ENCODE measurements around the gene ZNF264.

ZNF264 gene

DNA sequence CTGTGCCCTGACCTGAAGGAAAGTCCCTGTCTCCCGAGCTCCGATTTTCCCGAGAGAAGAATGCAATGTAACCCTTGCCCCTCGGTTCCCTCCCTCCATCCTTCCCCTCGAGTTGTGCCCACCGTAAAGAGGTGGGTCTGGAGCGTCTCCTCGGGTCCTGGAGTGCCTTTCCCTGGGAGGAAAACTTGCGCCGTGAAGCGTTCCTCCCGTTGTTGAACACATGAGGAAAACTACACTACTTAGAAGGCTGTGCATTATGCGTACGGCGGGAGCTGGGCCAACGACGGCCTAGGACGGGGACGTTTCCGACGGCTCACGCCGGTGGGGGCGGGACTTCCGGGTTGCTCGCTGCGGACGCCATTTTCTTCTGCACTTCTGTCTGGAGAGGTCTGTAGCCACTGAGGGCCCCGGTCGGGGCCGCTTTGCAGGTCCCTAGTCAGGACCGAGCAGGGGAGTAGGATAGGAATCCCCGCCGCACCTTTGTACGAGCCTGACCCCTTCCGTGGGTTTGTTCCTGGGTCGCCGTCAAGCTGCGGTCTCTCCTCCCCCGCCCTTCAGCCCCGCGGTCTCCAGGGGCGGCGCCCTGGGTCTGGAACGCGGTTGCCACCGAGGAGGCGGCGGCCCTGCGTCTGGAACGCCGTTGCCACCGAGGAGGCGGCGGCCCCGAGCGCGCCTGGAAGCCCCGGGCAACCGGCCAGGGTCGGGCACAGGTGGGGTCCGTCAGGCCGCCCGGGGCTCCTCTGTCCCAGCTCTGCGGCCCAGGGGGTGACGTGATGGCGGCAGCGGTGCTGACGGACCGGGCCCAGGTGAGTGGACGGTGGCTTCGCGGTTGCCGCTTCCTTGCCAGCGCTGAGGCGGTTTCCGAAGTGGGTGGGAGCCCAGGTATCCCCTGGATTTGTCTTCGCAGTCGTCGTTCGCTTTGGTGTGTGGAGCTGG lies at the start of gene ZNF264:
ZNF264 (plus strand) TSS at position 360 of the 936 bp plus-strand sequence; CDS start at position 774, 414 bp downstream.
- POLR2A ChIA-PET: no interaction called here

DNA sequence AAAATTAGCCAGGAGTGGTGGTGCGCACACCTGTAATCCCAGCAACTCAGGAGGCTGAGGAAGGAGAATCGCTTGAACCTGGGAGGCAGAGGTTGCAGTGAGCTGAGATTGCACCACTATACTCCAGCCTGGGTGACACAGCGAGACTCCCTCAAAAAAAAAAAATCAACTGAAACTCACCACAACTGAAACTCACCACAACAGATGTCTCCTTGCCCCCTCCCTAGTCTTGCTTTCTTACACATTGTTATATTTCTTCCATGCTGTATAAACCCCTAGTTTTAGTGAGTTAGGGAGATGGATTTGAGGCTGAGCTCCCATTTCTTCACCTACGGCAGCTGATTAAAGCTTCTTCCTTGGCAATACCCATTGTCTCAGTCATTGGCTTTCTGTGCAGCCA lies 49.6 kb upstream of the ZNF264 start:
- CTCF ChIA-PET: interaction anchor here (1.2 kb wide), 1 partner anchor 11 kb away, joined by 3 read pairs; no protein-coding TSS in a partner anchor
- TF ChIP-seq, protein P1, sequence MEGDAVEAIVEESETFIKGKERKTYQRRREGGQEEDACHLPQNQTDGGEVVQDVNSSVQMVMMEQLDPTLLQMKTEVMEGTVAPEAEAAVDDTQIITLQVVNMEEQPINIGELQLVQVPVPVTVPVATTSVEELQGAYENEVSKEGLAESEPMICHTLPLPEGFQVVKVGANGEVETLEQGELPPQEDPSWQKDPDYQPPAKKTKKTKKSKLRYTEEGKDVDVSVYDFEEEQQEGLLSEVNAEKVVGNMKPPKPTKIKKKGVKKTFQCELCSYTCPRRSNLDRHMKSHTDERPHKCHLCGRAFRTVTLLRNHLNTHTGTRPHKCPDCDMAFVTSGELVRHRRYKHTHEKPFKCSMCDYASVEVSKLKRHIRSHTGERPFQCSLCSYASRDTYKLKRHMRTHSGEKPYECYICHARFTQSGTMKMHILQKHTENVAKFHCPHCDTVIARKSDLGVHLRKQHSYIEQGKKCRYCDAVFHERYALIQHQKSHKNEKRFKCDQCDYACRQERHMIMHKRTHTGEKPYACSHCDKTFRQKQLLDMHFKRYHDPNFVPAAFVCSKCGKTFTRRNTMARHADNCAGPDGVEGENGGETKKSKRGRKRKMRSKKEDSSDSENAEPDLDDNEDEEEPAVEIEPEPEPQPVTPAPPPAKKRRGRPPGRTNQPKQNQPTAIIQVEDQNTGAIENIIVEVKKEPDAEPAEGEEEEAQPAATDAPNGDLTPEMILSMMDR (IDR thresholded peaks at IDR 0.05; ENCODE audit: control extremely low read depth, extremely low read depth, low read depth, missing control alignments): no peak
- POLR2A ChIA-PET: no interaction called here
- no peak for DNase-seq (ENCODE audit: extremely low spot score)

More for the DNA sequence above, at the start of gene ZNF264:
- TF ChIP-seq, protein P1 (IDR thresholded peaks at IDR 0.05; ENCODE audit: control extremely low read depth, extremely low read depth, low read depth, missing control alignments): peak; percentile 7
- CTCF ChIA-PET: interaction anchor here (0.6 kb wide), 1 partner anchor 11 kb away, joined by 3 read pairs; no protein-coding TSS in a partner anchor
- peak; percentile 93 for DNase-seq (ENCODE audit: extremely low spot score)

DNA sequence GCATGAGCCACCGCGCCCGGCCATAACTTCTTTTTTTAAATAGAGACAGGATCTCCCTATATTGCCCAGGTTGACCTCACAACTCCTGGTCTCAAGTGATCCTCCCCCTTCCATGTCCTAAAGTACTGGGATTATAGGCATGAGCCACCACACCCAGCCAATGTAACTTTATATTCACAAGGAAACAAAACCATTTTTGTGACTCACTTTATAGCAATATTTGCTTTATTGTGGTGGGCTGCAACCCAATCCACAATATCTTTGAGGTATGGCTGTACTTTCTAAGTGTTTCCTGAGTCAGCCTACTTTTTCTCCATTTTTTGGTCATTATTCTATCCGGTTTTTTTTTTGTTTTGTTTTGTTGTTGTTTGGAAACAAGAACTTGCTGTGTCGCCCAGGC lies 38.4 kb upstream of the ZNF264 start:
- POLR2A ChIA-PET: no interaction called here
- TF ChIP-seq, protein P1 (IDR thresholded peaks at IDR 0.05; ENCODE audit: control extremely low read depth, extremely low read depth, low read depth, missing control alignments): no peak
- CTCF ChIA-PET: no interaction called here
- DNase-seq (ENCODE audit: extremely low spot score): no peak

DNA sequence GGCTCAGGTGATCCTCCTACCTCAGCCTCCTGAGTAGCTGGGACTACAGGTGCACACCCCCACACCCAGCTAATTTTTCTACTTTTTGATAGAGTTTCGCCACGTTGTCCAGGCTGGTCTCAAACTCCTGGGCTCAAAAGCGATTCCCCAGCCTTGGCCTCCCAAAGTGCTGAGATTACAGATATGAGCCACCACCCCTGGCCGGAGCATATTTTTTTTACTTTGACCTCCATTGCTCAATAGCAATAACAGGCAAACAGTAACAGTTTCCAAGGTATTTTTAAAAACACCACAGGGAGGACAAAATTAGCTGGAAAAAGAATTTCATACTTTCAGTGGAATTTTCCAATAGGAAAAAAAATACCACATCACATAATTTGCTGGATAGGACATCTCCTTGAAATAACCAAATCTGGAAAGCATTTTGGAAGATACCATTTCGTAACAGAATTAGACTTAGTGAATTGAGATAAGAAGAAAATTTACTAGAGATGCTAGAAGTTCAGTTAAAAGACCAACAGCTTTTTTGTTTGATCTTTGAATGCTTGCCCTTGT lies 29.2 kb upstream of the ZNF264 start:
- DNase-seq (ENCODE audit: extremely low spot score): no peak
- POLR2A ChIA-PET: no interaction called here
- TF ChIP-seq, protein P1 (IDR thresholded peaks at IDR 0.05; ENCODE audit: control extremely low read depth, extremely low read depth, low read depth, missing control alignments): no peak
- CTCF ChIA-PET: no interaction called here

DNA sequence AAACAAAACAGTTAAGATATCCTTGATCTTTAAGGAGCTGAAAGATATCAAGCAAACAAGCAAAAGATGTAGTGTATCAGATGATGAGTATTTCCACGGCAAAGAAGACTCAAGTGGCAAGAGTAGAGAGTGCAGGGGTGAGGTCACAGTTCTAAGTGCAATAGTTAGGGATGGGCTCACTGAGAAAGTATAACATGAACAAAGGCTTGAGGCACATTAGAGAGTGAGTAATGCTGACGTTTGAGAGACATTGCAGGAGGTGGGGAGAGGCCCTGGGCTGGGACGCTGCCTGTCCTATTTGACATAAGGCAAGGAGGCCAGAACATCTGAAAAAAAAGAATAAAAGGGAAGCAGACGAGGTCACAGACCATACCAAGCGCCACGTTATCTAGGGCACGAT lies 25.5 kb upstream of the ZNF264 start:
- ChIA-PET CTCF (no interaction called here), POLR2A (no interaction called here)
- no peak for DNase-seq (ENCODE audit: extremely low spot score)
- TF ChIP-seq, protein P1 (IDR thresholded peaks at IDR 0.05; ENCODE audit: control extremely low read depth, extremely low read depth, low read depth, missing control alignments): no peak

DNA sequence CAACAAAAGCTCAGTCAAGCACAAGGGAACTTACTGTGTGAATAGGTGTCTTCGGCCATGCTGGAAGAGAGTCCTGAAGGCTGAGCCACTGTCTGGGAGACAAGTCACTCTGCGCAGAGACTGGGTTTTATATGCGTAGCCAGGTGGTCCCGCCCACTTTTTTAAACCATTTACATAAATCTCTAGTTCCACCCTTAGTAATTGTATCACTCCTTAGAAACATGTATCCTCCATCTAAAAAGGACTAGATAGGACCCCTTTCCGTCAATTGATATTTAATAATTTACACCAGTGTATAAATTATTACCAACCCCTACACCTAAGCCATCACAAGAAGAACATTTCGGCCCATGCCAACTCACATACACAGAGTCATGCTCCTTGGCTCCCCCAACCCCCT lies 23.9 kb upstream of the ZNF264 start, which contains the start of gene DUXA:
DUXA (minus strand) TSS at position 101 of the 400 bp plus-strand sequence; CDS start at position 59, 42 bp downstream.
- CTCF ChIA-PET: no interaction called here
- no peak for DNase-seq (ENCODE audit: extremely low spot score)
- TF ChIP-seq, protein P1 (IDR thresholded peaks at IDR 0.05; ENCODE audit: control extremely low read depth, extremely low read depth, low read depth, missing control alignments): no peak
- POLR2A ChIA-PET: no interaction called here

Data from GM10248 (cell line).